Measurements from ENCODE around the gene NR1H2.

DNA sequence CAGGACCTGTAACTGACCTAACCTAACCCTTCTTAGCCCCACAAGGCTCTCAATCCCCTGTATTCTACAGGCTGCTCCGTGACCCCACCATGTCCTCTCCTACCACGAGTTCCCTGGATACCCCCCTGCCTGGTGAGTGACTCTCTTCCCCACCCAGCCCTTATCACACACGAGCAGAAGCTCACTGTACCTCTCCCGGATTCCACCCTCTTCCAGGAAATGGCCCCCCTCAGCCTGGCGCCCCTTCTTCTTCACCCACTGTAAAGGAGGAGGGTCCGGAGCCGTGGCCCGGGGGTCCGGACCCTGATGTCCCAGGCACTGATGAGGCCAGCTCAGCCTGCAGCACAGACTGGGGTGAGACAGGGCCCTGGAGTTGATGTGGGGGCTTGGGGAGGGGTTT is 1.3 kb downstream of the NR1H2 start:
- TF ChIP-seq, protein P1, sequence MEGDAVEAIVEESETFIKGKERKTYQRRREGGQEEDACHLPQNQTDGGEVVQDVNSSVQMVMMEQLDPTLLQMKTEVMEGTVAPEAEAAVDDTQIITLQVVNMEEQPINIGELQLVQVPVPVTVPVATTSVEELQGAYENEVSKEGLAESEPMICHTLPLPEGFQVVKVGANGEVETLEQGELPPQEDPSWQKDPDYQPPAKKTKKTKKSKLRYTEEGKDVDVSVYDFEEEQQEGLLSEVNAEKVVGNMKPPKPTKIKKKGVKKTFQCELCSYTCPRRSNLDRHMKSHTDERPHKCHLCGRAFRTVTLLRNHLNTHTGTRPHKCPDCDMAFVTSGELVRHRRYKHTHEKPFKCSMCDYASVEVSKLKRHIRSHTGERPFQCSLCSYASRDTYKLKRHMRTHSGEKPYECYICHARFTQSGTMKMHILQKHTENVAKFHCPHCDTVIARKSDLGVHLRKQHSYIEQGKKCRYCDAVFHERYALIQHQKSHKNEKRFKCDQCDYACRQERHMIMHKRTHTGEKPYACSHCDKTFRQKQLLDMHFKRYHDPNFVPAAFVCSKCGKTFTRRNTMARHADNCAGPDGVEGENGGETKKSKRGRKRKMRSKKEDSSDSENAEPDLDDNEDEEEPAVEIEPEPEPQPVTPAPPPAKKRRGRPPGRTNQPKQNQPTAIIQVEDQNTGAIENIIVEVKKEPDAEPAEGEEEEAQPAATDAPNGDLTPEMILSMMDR (conservative IDR thresholded peaks at IDR 0.05): no peak
- TF ChIP-seq ZFX (IDR thresholded peaks at IDR 0.05): no peak

Data from C4-2B (cell line).